ENCODE data around the gene GOLGA6L2.

DNA sequence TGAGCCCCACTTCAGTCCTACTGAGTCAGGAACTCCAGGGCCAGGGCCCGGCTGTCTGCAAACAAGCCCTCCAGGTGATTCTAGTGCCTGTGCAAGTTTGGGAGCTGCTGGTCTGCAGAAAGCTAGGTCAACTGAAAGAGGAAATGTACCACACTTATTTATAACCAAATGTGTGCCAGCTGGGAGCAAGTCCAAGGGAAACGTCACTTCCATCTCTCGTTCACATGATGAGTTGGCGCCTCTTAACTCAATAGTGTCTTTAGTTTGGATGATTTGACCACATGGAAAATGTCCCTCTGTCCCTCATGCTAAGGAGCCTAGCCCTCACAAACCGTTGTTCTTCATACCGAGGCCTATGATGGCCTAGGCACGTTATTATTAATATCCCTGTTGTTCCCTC lies 49.3 kb downstream of the GOLGA6L2 start:
- TF ChIP-seq CTCF (IDR thresholded peaks at IDR 0.05) (no peak), POLR2A (IDR thresholded peaks at IDR 0.05) (no peak)

All from prostate gland (tissue), 2 donors.